Measurements from ENCODE around the gene HS6ST3.

HS6ST3 gene

DNA sequence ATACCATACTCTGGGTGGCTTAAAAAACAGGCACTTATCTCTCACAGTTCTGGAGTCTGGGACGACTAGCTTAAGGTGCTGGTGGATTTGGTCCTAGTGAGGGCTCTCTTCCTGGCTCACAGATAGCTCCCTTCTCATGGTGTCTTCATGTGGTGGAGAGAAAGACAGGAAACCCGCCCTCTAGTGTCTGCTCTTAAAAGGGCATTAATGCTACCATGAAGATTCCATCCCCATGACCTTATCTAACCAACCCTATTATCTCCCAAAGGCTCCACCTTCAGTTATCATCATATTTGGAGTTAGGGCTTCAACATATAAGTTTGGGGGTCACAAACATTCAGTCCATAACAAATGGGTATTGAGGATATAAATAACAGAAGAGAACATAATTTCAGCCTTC is 139.4 kb downstream of the HS6ST3 start:
- H3K4me2 ChIP-seq (ENCODE audit: low read length) = no peak overlapping the region
- no peaks in the 10 kb centered on the region for H3K27me3 ChIP-seq (ENCODE audit: insufficient read depth, low read length)
- no peak overlapping the region for H2AFZ ChIP-seq (ENCODE audit: low read length)
- no peak overlapping the region for H3K27ac ChIP-seq (ENCODE audit: low read depth, low read length, poor library complexity, severe bottlenecking)
- H3K9me2 ChIP-seq (ENCODE audit: low read depth, low read length) = no peaks in the 10 kb centered on the region
- H3K9ac ChIP-seq (ENCODE audit: low read length) = no peak overlapping the region
- no peaks in the 10 kb centered on the region for H3K36me3 ChIP-seq (ENCODE audit: insufficient read depth, low read length)
- TF ChIP-seq EZH2 (IDR thresholded peaks at IDR 0.05; ENCODE audit: borderline replicate concordance, low read length) = no peak
- TF ChIP-seq, protein P1, sequence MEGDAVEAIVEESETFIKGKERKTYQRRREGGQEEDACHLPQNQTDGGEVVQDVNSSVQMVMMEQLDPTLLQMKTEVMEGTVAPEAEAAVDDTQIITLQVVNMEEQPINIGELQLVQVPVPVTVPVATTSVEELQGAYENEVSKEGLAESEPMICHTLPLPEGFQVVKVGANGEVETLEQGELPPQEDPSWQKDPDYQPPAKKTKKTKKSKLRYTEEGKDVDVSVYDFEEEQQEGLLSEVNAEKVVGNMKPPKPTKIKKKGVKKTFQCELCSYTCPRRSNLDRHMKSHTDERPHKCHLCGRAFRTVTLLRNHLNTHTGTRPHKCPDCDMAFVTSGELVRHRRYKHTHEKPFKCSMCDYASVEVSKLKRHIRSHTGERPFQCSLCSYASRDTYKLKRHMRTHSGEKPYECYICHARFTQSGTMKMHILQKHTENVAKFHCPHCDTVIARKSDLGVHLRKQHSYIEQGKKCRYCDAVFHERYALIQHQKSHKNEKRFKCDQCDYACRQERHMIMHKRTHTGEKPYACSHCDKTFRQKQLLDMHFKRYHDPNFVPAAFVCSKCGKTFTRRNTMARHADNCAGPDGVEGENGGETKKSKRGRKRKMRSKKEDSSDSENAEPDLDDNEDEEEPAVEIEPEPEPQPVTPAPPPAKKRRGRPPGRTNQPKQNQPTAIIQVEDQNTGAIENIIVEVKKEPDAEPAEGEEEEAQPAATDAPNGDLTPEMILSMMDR (IDR thresholded peaks at IDR 0.05; ENCODE audit: low read length) = peak; percentile 91
- H3K79me2 ChIP-seq (ENCODE audit: insufficient read depth, low read length) = no peaks in the 10 kb centered on the region
- no peaks in the 10 kb centered on the region for H3F3A ChIP-seq (ENCODE audit: insufficient read depth, low read length)
- H3K4me1 ChIP-seq (ENCODE audit: insufficient read depth, low read length, severe bottlenecking) = no peaks in the 10 kb centered on the region
- no peaks in the 10 kb centered on the region for H3K9me3 ChIP-seq (ENCODE audit: low read length)
- H4K20me1 ChIP-seq (ENCODE audit: insufficient read depth, low read length) = no peaks in the 10 kb centered on the region
- H3K4me3 ChIP-seq (ENCODE audit: low read depth, low read length, poor library complexity, severe bottlenecking) = no peak overlapping the region

DNA sequence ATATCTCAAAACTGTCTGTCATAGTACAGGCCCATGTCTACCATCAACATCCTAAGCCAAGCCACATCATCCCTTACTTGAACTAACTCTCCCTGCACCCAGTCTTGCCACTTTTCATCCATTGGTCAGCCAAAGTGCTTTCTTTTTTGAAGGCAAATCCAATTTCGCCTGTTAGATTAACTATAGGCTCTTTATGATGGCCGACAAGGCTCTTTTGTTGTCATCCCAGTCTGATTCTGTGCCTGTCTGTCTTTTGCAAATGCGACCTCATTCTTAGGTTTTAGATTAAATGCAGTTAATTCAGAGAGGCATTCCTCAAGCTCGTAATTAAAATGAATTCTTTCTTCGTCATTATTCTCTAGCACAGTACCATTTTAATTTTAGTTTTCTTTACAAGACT is 148.3 kb downstream of the HS6ST3 start:
- H3K9me3 ChIP-seq (ENCODE audit: low read length) = no peaks in the 10 kb centered on the region
- no peak overlapping the region for H3K4me3 ChIP-seq (ENCODE audit: low read depth, low read length, poor library complexity, severe bottlenecking)
- H3K27me3 ChIP-seq (ENCODE audit: insufficient read depth, low read length) = no peaks in the 10 kb centered on the region
- no peaks in the 10 kb centered on the region for H3K4me1 ChIP-seq (ENCODE audit: insufficient read depth, low read length, severe bottlenecking)
- TF ChIP-seq EZH2 (IDR thresholded peaks at IDR 0.05; ENCODE audit: borderline replicate concordance, low read length) = no peak
- TF ChIP-seq, protein P1 (IDR thresholded peaks at IDR 0.05; ENCODE audit: low read length) = no peak
- no peak overlapping the region for H3K4me2 ChIP-seq (ENCODE audit: low read length)
- H3K79me2 ChIP-seq (ENCODE audit: insufficient read depth, low read length) = no peaks in the 10 kb centered on the region
- no peaks in the 10 kb centered on the region for H3K9me2 ChIP-seq (ENCODE audit: low read depth, low read length)
- H4K20me1 ChIP-seq (ENCODE audit: insufficient read depth, low read length) = no peaks in the 10 kb centered on the region
- no peak overlapping the region for H2AFZ ChIP-seq (ENCODE audit: low read length)
- no peak overlapping the region for H3K9ac ChIP-seq (ENCODE audit: low read length)
- no peak overlapping the region for H3K27ac ChIP-seq (ENCODE audit: low read depth, low read length, poor library complexity, severe bottlenecking)
- no peaks in the 10 kb centered on the region for H3K36me3 ChIP-seq (ENCODE audit: insufficient read depth, low read length)
- no peaks in the 10 kb centered on the region for H3F3A ChIP-seq (ENCODE audit: insufficient read depth, low read length)

GRCh38 chr13:96238861-96239260 is 149.0 kb downstream of the HS6ST3 start:
- Histone ChIP-seq H3K9ac (ENCODE audit: low read length) (no peak overlapping the region), H3K27me3 (ENCODE audit: insufficient read depth, low read length) (no peaks in the 10 kb centered on the region), H3K9me3 (ENCODE audit: low read length) (no peaks in the 10 kb centered on the region), H3K27ac (ENCODE audit: low read depth, low read length, poor library complexity, severe bottlenecking) (no peak overlapping the region), H3K79me2 (ENCODE audit: insufficient read depth, low read length) (no peaks in the 10 kb centered on the region), H3K4me1 (ENCODE audit: insufficient read depth, low read length, severe bottlenecking) (no peaks in the 10 kb centered on the region), H3K36me3 (ENCODE audit: insufficient read depth, low read length) (no peaks in the 10 kb centered on the region), H2AFZ (ENCODE audit: low read length) (no peak overlapping the region), H4K20me1 (ENCODE audit: insufficient read depth, low read length) (no peaks in the 10 kb centered on the region), H3K9me2 (ENCODE audit: low read depth, low read length) (no peaks in the 10 kb centered on the region), H3F3A (ENCODE audit: insufficient read depth, low read length) (no peaks in the 10 kb centered on the region), H3K4me2 (ENCODE audit: low read length) (no peak overlapping the region), H3K4me3 (ENCODE audit: low read depth, low read length, poor library complexity, severe bottlenecking) (no peak overlapping the region)
- TF ChIP-seq, protein P1 (IDR thresholded peaks at IDR 0.05; ENCODE audit: low read length) = no peak
- no peak for TF ChIP-seq EZH2 (IDR thresholded peaks at IDR 0.05; ENCODE audit: borderline replicate concordance, low read length)

Measured in OCI-LY1 (cell line).